Measurements from ENCODE around the gene ASCL1.

Gene ASCL1

GRCh38 chr12:102913453-102914226 is 43.8 kb upstream of the ASCL1 start:
- no peak for DNase-seq (ENCODE audit: low read depth)
- TF ChIP-seq CTCF (conservative IDR thresholded peaks at IDR 0.05; ENCODE audit: control insufficient read depth, insufficient read depth, low read depth, low read length): no peak
- no peak overlapping the region for H3K4me3 ChIP-seq (ENCODE audit: control insufficient read depth, low read depth, low read length)

- TF ChIP-seq CTCF (conservative IDR thresholded peaks at IDR 0.05; ENCODE audit: control insufficient read depth, insufficient read depth, low read depth, low read length): no peak
- H3K4me3 ChIP-seq (ENCODE audit: control insufficient read depth, low read depth, low read length): no peak overlapping the region
- DNase-seq (ENCODE audit: low read depth): no peak
These were observed 41.0 kb upstream of the ASCL1 start for GRCh38 chr12:102916252-102917025.

- no peak for TF ChIP-seq CTCF (conservative IDR thresholded peaks at IDR 0.05; ENCODE audit: control insufficient read depth, insufficient read depth, low read depth, low read length)
- H3K4me3 ChIP-seq (ENCODE audit: control insufficient read depth, low read depth, low read length): no peak within 1 kb of the TSS
- no peak for DNase-seq (ENCODE audit: low read depth)
These were observed 40.3 kb upstream of the ASCL1 start, which contains the start of gene PAH for GRCh38 chr12:102917026-102917787. Gene PAH, minus strand, starts transcription at chr12:102917244. Its CDS starts 114 bp downstream, at chr12:102917130.

- no peak for TF ChIP-seq CTCF (conservative IDR thresholded peaks at IDR 0.05; ENCODE audit: control insufficient read depth, insufficient read depth, low read depth, low read length)
- no peak overlapping the region for H3K4me3 ChIP-seq (ENCODE audit: control insufficient read depth, low read depth, low read length)
- no peak for DNase-seq (ENCODE audit: low read depth)
These were observed 38.6 kb upstream of the ASCL1 start for GRCh38 chr12:102918840-102919239.

GRCh38 chr12:102920271-102920670 is 37.2 kb upstream of the ASCL1 start:
- TF ChIP-seq CTCF (conservative IDR thresholded peaks at IDR 0.05; ENCODE audit: control insufficient read depth, insufficient read depth, low read depth, low read length): no peak
- no peak for DNase-seq (ENCODE audit: low read depth)
- no peak overlapping the region for H3K4me3 ChIP-seq (ENCODE audit: control insufficient read depth, low read depth, low read length)

- TF ChIP-seq CTCF (conservative IDR thresholded peaks at IDR 0.05; ENCODE audit: control insufficient read depth, insufficient read depth, low read depth, low read length): no peak
- H3K4me3 ChIP-seq (ENCODE audit: control insufficient read depth, low read depth, low read length): no peak overlapping the region
- DNase-seq (ENCODE audit: low read depth): no peak
These were observed 36.2 kb upstream of the ASCL1 start for GRCh38 chr12:102921240-102921639.

Data from fibroblast of mammary gland (primary cell).